ENCODE measurements around the gene ADAM15.

- TF ChIP-seq CTCF (IDR thresholded peaks at IDR 0.05 in 4 of 5, conservative IDR thresholded peaks at IDR 0.05 in 1 of 5) (peak; percentile 76 to 100 (median 98)), POLR2A (IDR thresholded peaks at IDR 0.05) (no peak)
Observed at GRCh38 chr1:155086128-155086741, 35.1 kb downstream of the ADAM15 start.
